Astrocyte (in vitro differentiated cells and primary cell): ENCODE results near the gene CCS. TPM values are rescaled to one million over a fixed set of nuclear protein-coding genes. Genes with fewer than 3 reads are reported as not detected.

Experiments used
- DNase-seq: peaks from one replicate; pipeline ENCODE4 v3.0.0-alpha.2; 2010; ENCODE audit warnings: low read depth
- FAIRE-seq: peaks from 2 replicates; lab custom pipeline; 2011; peaks lifted over from hg19 to GRCh38; lab: Jason Lieb, UNC
- H2AFZ ChIP-seq: 2 replicates; pipeline ENCODE4 v1.6.0; 2012; ENCODE audit warnings: low read depth, low read length, inconsistent platforms
- H3K27ac ChIP-seq: 2 replicates; pipeline ENCODE4 v1.5.1; 2011; ENCODE audit warnings: low read depth, low read length, inconsistent platforms
- H3K27me3 ChIP-seq: 2 replicates; pipeline ENCODE4 v1.6.0; 2011; ENCODE audit warnings: low read length, inconsistent platforms; ENCODE audit not compliant: insufficient read depth
- H3K36me3 ChIP-seq: 2 replicates; pipeline ENCODE4 v1.5.1; 2011; ENCODE audit warnings: low read length, inconsistent platforms; ENCODE audit not compliant: insufficient read depth
- H3K4me1 ChIP-seq: 2 replicates; pipeline ENCODE4 v1.5.1; 2011; ENCODE audit warnings: low read length, inconsistent platforms; ENCODE audit not compliant: insufficient read depth
- H3K4me2 ChIP-seq: 2 replicates; pipeline ENCODE4 v1.6.0; 2012; ENCODE audit warnings: low read length, inconsistent platforms
- H3K4me3 ChIP-seq: 2 replicates; pipeline ENCODE4 v1.5.1; 2011; ENCODE audit warnings: low read depth, mild to moderate bottlenecking, low read length, inconsistent platforms; ENCODE audit not compliant: insufficient read depth
- H3K79me2 ChIP-seq: 2 replicates; pipeline ENCODE4 v1.6.0; 2012; ENCODE audit warnings: mild to moderate bottlenecking, low read length, inconsistent platforms; ENCODE audit not compliant: insufficient read depth
- H3K9ac ChIP-seq: 2 replicates; pipeline ENCODE4 v1.6.0; 2012; ENCODE audit warnings: mild to moderate bottlenecking, low read length, inconsistent platforms
- H3K9me3 ChIP-seq: 2 replicates; pipeline ENCODE4 v1.5.1; 2012; ENCODE audit warnings: low read depth, mild to moderate bottlenecking, low read length, inconsistent platforms; ENCODE audit not compliant: insufficient read depth
- H4K20me1 ChIP-seq: 2 replicates; pipeline ENCODE4 v1.6.0; 2012; ENCODE audit warnings: low read length, inconsistent platforms; ENCODE audit not compliant: insufficient read depth
- H3K27ac Mint-ChIP-seq: one replicate; pipeline ENCODE4 v1.8.0; 2021; ENCODE audit warnings: mild to moderate bottlenecking, mixed read lengths; ENCODE audit not compliant: unreplicated experiment
- H3K27me3 Mint-ChIP-seq: one replicate; pipeline ENCODE4 v1.8.0; 2021; ENCODE audit warnings: low read depth, mixed read lengths; ENCODE audit not compliant: unreplicated experiment
- H3K36me3 Mint-ChIP-seq: one replicate; pipeline ENCODE4 v1.8.0; 2021; ENCODE audit warnings: low read depth, mixed read lengths; ENCODE audit not compliant: unreplicated experiment
- H3K4me1 Mint-ChIP-seq: one replicate; pipeline ENCODE4 v1.8.0; 2021; ENCODE audit warnings: low read depth, mixed read lengths; ENCODE audit not compliant: unreplicated experiment
- H3K4me3 Mint-ChIP-seq: one replicate; pipeline ENCODE4 v1.8.0; 2021; ENCODE audit warnings: mild to moderate bottlenecking, moderate library complexity, mixed read lengths; ENCODE audit not compliant: unreplicated experiment
- H3K9me3 Mint-ChIP-seq: one replicate; pipeline ENCODE4 v1.8.0; 2021; ENCODE audit warnings: mild to moderate bottlenecking, mixed read lengths; ENCODE audit not compliant: unreplicated experiment
- CTCF ChIP-seq: IDR thresholded peaks from 2 replicates; pipeline ENCODE4 v1.5.1; 2011; ENCODE audit warnings: low read depth, mild to moderate bottlenecking, inconsistent platforms, low read length, moderate library complexity; ENCODE audit not compliant: insufficient read depth
- EZH2 ChIP-seq: IDR thresholded peaks from 2 replicates; pipeline ENCODE4 v1.6.1; 2012; ENCODE audit warnings: mild to moderate bottlenecking, low read length, inconsistent platforms; ENCODE audit not compliant: insufficient read depth
- total RNA-seq: library from RNA; stranded (reverse); gene quantifications from 2 replicates; pipeline ENCODE4 v1.2.1, GENCODE V29; 2021

CCS gene
- total RNA-seq, 1 donor from 2014 or later, result 23.2 TPM

- Mint-ChIP-seq H3K9me3 (no peaks in the 10 kb centered on the region), H3K27ac (no peak overlapping the region), H3K4me1 (peaks cover 19% of the 10 kb centered on the region), H3K36me3 (peaks cover 39% of the 10 kb centered on the region), H3K27me3 (no peaks in the 10 kb centered on the region), H3K4me3 (no peak overlapping the region)
- peaks cover 60% of the 10 kb centered on the region for H3K36me3 ChIP-seq
- no peaks in the 10 kb centered on the region for H3K4me1 ChIP-seq
- H3K9me3 ChIP-seq, result no peaks in the 10 kb centered on the region
- H4K20me1 ChIP-seq, result peaks cover 94% of the 10 kb centered on the region
- no peak overlapping the region for H3K9ac ChIP-seq
- H3K27me3 ChIP-seq, result no peaks in the 10 kb centered on the region
- peaks cover 100% of the 10 kb centered on the region for H3K79me2 ChIP-seq
- H3K27ac ChIP-seq, result no peak overlapping the region
- H2AFZ ChIP-seq, result no peak overlapping the region
- FAIRE-seq, result no peak
- DNase-seq, result no peak
- TF ChIP-seq EZH2, result no peak
- no peak for TF ChIP-seq CTCF
- H3K4me2 ChIP-seq, result no peak overlapping the region
- H3K4me3 ChIP-seq, result no peak overlapping the region
Observed at GRCh38 chr11:66626926-66627325, 33.9 kb downstream of the CCS start.

GRCh38 chr11:66628061-66628603, 35.1 kb downstream of the CCS start:
- Histone ChIP-seq H4K20me1 (peaks cover 94% of the 10 kb centered on the region), H3K4me3 (no peak overlapping the region)
- H3K4me3 Mint-ChIP-seq, result no peak overlapping the region

More at GRCh38 chr11:66628061-66628603, 35.1 kb downstream of the CCS start:
- Histone ChIP-seq H2AFZ (no peak overlapping the region), H3K27me3 (no peaks in the 10 kb centered on the region), H3K27ac (no peak overlapping the region), H3K79me2 (peaks cover 100% of the 10 kb centered on the region), H3K9me3 (no peaks in the 10 kb centered on the region), H3K36me3 (peaks cover 57% of the 10 kb centered on the region), H3K4me1 (no peaks in the 10 kb centered on the region), H3K4me2 (no peak overlapping the region), H3K9ac (no peak overlapping the region)
- Mint-ChIP-seq H3K36me3 (peaks cover 40% of the 10 kb centered on the region), H3K27me3 (no peaks in the 10 kb centered on the region), H3K4me1 (peaks cover 9% of the 10 kb centered on the region), H3K9me3 (no peaks in the 10 kb centered on the region), H3K27ac (no peak overlapping the region)
- no peak for FAIRE-seq
- TF ChIP-seq EZH2, result no peak
- no peak for TF ChIP-seq CTCF
- no peak for DNase-seq
